ENCODE data around the gene GRIN2C.

GRIN2C gene

GRCh38 chr17:74821655-74822334 is 37.9 kb downstream of the GRIN2C start:
- intact Hi-C loops (cut with micrococcal nuclease): no loop called here
- H3K4me3 Mint-ChIP-seq: no peak overlapping the region

GRCh38 chr17:74819801-74820436 is 39.8 kb downstream of the GRIN2C start:
- intact Hi-C loops (cut with micrococcal nuclease): no loop called here
- Mint-ChIP-seq H3K27me3 (no peaks in the 10 kb centered on the region), H3K4me3 (no peak overlapping the region), H3K9me3 (no peaks in the 10 kb centered on the region), H3K27ac (no peak overlapping the region), H3K4me1 (ENCODE audit: low read depth) (peaks cover 4% of the 10 kb centered on the region), H3K36me3 (ENCODE audit: low read depth) (peaks cover 100% of the 10 kb centered on the region)

More at GRCh38 chr17:74821655-74822334, 37.9 kb downstream of the GRIN2C start:
- H3K27ac Mint-ChIP-seq: no peak overlapping the region
- H3K9me3 Mint-ChIP-seq: no peaks in the 10 kb centered on the region
- H3K36me3 Mint-ChIP-seq (ENCODE audit: low read depth): peaks cover 100% of the 10 kb centered on the region
- H3K4me1 Mint-ChIP-seq (ENCODE audit: low read depth): no peaks in the 10 kb centered on the region
- H3K27me3 Mint-ChIP-seq: no peaks in the 10 kb centered on the region

- peaks cover 92% of the 10 kb centered on the region for H3K36me3 Mint-ChIP-seq (ENCODE audit: low read depth)
- intact Hi-C loops (cut with micrococcal nuclease): no loop called here
- H3K4me1 Mint-ChIP-seq (ENCODE audit: low read depth): peaks cover 19% of the 10 kb centered on the region
- no peaks in the 10 kb centered on the region for H3K9me3 Mint-ChIP-seq
- no peak overlapping the region for H3K27ac Mint-ChIP-seq
- no peak overlapping the region for H3K4me3 Mint-ChIP-seq
- peaks cover 3% of the 10 kb centered on the region for H3K27me3 Mint-ChIP-seq
Observed at GRCh38 chr17:74818291-74818938, 41.3 kb downstream of the GRIN2C start.

- no peak overlapping the region for H3K4me3 Mint-ChIP-seq
- H3K9me3 Mint-ChIP-seq: no peaks in the 10 kb centered on the region
- no peak overlapping the region for H3K27ac Mint-ChIP-seq
- H3K27me3 Mint-ChIP-seq: peaks cover 8% of the 10 kb centered on the region
- intact Hi-C loops (cut with micrococcal nuclease): no loop called here
- peaks cover 89% of the 10 kb centered on the region for H3K36me3 Mint-ChIP-seq (ENCODE audit: low read depth)
- peaks cover 32% of the 10 kb centered on the region for H3K4me1 Mint-ChIP-seq (ENCODE audit: low read depth)
Observed at GRCh38 chr17:74816905-74817620, 42.6 kb downstream of the GRIN2C start.

- peaks cover 44% of the 10 kb centered on the region for H3K4me1 Mint-ChIP-seq (ENCODE audit: low read depth)
- H3K4me3 Mint-ChIP-seq: no peak overlapping the region
- no peak overlapping the region for H3K27ac Mint-ChIP-seq
- peaks cover 82% of the 10 kb centered on the region for H3K36me3 Mint-ChIP-seq (ENCODE audit: low read depth)
- peaks cover 8% of the 10 kb centered on the region for H3K27me3 Mint-ChIP-seq
- no peaks in the 10 kb centered on the region for H3K9me3 Mint-ChIP-seq
- intact Hi-C loops (cut with micrococcal nuclease): no loop called here
Observed at GRCh38 chr17:74815550-74816370, 43.9 kb downstream of the GRIN2C start.

- peaks cover 51% of the 10 kb centered on the region for H3K4me1 Mint-ChIP-seq (ENCODE audit: low read depth)
- intact Hi-C loops (cut with micrococcal nuclease): no loop called here
- no peak overlapping the region for H3K4me3 Mint-ChIP-seq
- peaks cover 82% of the 10 kb centered on the region for H3K36me3 Mint-ChIP-seq (ENCODE audit: low read depth)
- no peaks in the 10 kb centered on the region for H3K9me3 Mint-ChIP-seq
- H3K27me3 Mint-ChIP-seq: peaks cover 10% of the 10 kb centered on the region
- H3K27ac Mint-ChIP-seq: no peak overlapping the region
Observed at GRCh38 chr17:74815067-74815466, 44.6 kb downstream of the GRIN2C start.

GRCh38 chr17:74814453-74814852 is 45.2 kb downstream of the GRIN2C start:
- H3K4me3 Mint-ChIP-seq: no peak overlapping the region
- peaks cover 57% of the 10 kb centered on the region for H3K4me1 Mint-ChIP-seq (ENCODE audit: low read depth)
- peaks cover 80% of the 10 kb centered on the region for H3K36me3 Mint-ChIP-seq (ENCODE audit: low read depth)
- H3K9me3 Mint-ChIP-seq: no peaks in the 10 kb centered on the region
- no peak overlapping the region for H3K27ac Mint-ChIP-seq
- peaks cover 13% of the 10 kb centered on the region for H3K27me3 Mint-ChIP-seq
- intact Hi-C loops (cut with micrococcal nuclease): no loop called here

- H3K27ac Mint-ChIP-seq: no peak overlapping the region
- peaks cover 17% of the 10 kb centered on the region for H3K27me3 Mint-ChIP-seq
- H3K36me3 Mint-ChIP-seq (ENCODE audit: low read depth): peaks cover 67% of the 10 kb centered on the region
- intact Hi-C loops (cut with micrococcal nuclease): no loop called here
- H3K4me3 Mint-ChIP-seq: no peak overlapping the region
- H3K4me1 Mint-ChIP-seq (ENCODE audit: low read depth): peaks cover 78% of the 10 kb centered on the region
- no peaks in the 10 kb centered on the region for H3K9me3 Mint-ChIP-seq
Observed at GRCh38 chr17:74812109-74813009, 47.3 kb downstream of the GRIN2C start.

- H3K36me3 Mint-ChIP-seq (ENCODE audit: low read depth): peaks cover 64% of the 10 kb centered on the region
- H3K9me3 Mint-ChIP-seq: no peaks in the 10 kb centered on the region
- H3K4me3 Mint-ChIP-seq: no peak overlapping the region
- H3K27ac Mint-ChIP-seq: no peak overlapping the region
- intact Hi-C loops (cut with micrococcal nuclease): no loop called here
- H3K27me3 Mint-ChIP-seq: peaks cover 23% of the 10 kb centered on the region
- peaks cover 89% of the 10 kb centered on the region for H3K4me1 Mint-ChIP-seq (ENCODE audit: low read depth)
Observed at GRCh38 chr17:74810699-74811485, 48.8 kb downstream of the GRIN2C start.

- no peak overlapping the region for H3K27ac Mint-ChIP-seq
- peaks cover 69% of the 10 kb centered on the region for H3K36me3 Mint-ChIP-seq (ENCODE audit: low read depth)
- peaks cover 20% of the 10 kb centered on the region for H3K27me3 Mint-ChIP-seq
- peaks cover 75% of the 10 kb centered on the region for H3K4me1 Mint-ChIP-seq (ENCODE audit: low read depth)
- no peaks in the 10 kb centered on the region for H3K9me3 Mint-ChIP-seq
- H3K4me3 Mint-ChIP-seq: no peak overlapping the region
- intact Hi-C loops (cut with micrococcal nuclease): no loop called here
Observed at GRCh38 chr17:74808714-74809430, 50.8 kb downstream of the GRIN2C start.

GRCh38 chr17:74807925-74808324 is 51.8 kb downstream of the GRIN2C start:
- H3K9me3 Mint-ChIP-seq: no peaks in the 10 kb centered on the region
- no peak overlapping the region for H3K27ac Mint-ChIP-seq
- no peak overlapping the region for H3K4me3 Mint-ChIP-seq
- H3K27me3 Mint-ChIP-seq: peaks cover 15% of the 10 kb centered on the region
- intact Hi-C loops (cut with micrococcal nuclease): no loop called here
- H3K36me3 Mint-ChIP-seq (ENCODE audit: low read depth): peaks cover 69% of the 10 kb centered on the region
- peaks cover 65% of the 10 kb centered on the region for H3K4me1 Mint-ChIP-seq (ENCODE audit: low read depth)

GRCh38 chr17:74807441-74807840 is 52.2 kb downstream of the GRIN2C start:
- no peaks in the 10 kb centered on the region for H3K9me3 Mint-ChIP-seq
- H3K4me3 Mint-ChIP-seq: no peak overlapping the region
- peaks cover 60% of the 10 kb centered on the region for H3K4me1 Mint-ChIP-seq (ENCODE audit: low read depth)
- peaks cover 15% of the 10 kb centered on the region for H3K27me3 Mint-ChIP-seq
- H3K36me3 Mint-ChIP-seq (ENCODE audit: low read depth): peaks cover 64% of the 10 kb centered on the region
- no peak overlapping the region for H3K27ac Mint-ChIP-seq
- intact Hi-C loops (cut with micrococcal nuclease): no loop called here

Data from dendritic cell treated with granulocyte-macrophage colony-stimulating factor and Interleukin-4, amounts not matched to agents 40 ng/mL and 50 ng/mL, for 4 days (primary cell).